LNCaP clone FGC (cell line): ENCODE measurements around the gene RELL2.

ENCODE experiments used
- DNase-seq: peaks from one replicate; pipeline ENCODE4 v3.0.0-alpha.2; 2011; ENCODE audit warnings: low read depth
- H3K4me3 ChIP-seq: 2 replicates; pipeline ENCODE4 v1.5.1; 2011; ENCODE audit warnings: mild to moderate bottlenecking, low read depth, low read length, control low read depth
- CTCF ChIP-seq: IDR thresholded peaks from 2 replicates; pipeline ENCODE4 v1.5.1; 2012; ENCODE audit warnings: mild to moderate bottlenecking; ENCODE audit not compliant: control insufficient read depth, insufficient read depth; ENCODE audit errors: extremely low read depth

RELL2 gene

GRCh38 chr5:141655020-141655419 lies 18.2 kb downstream of the RELL2 start:
- no peak for TF ChIP-seq CTCF
- no peak overlapping the region for H3K4me3 ChIP-seq
- no peak for DNase-seq

DNA sequence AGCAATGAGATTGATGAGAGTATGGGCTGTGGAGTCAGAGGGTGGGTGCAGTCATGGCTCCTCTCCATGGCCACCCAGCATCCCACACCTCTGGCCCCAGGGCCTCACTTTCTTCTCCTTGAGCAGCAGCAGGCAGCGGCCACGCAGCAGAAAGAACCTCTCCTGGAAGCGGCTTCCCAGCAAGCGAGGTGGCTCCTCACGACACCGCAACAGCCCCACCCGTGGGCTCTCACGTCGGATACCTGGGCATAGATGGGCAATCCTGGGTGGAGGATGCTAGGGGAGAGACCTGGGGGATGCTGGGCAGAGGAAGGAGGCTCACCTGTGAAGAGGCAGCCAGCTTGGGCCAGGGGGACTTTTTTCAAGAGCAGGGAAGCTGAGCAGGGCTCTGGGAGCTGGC lies 19.6 kb downstream of the RELL2 start:
- TF ChIP-seq CTCF, result no peak
- DNase-seq, result no peak
- H3K4me3 ChIP-seq, result no peak overlapping the region

GRCh38 chr5:141657404-141657803 lies 20.6 kb downstream of the RELL2 start:
- no peak overlapping the region for H3K4me3 ChIP-seq
- no peak for TF ChIP-seq CTCF
- DNase-seq, result no peak

DNA sequence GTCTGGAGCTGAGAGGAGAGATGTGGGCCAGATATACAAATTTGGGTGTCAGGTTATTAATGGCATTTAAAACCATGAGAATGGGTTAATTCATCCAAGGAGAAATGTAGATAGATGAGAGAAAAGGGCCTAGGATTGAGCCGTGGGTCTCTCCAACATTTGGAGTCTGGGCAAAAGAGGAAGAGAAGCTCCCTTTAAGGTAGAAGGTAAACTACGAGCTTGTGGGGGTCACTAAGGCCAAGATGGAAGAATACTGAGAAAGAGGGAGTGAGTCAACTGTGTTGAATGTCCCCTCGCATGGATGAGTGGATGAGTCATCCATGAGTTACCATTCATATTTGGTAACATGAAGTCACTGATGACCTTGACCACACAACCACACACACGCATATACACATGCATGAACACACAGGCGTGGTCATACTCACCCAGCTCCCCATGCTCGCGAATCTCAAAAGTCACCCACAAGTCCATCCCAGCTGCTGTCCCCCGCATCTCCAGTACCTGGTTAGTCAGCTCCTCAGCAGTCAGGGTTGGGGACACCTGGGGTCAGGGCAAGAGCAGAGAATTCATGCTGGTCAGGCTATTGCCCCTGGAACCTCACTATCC lies 21.2 kb downstream of the RELL2 start:
- no peak for DNase-seq
- TF ChIP-seq CTCF, result no peak
- no peak overlapping the region for H3K4me3 ChIP-seq

DNA sequence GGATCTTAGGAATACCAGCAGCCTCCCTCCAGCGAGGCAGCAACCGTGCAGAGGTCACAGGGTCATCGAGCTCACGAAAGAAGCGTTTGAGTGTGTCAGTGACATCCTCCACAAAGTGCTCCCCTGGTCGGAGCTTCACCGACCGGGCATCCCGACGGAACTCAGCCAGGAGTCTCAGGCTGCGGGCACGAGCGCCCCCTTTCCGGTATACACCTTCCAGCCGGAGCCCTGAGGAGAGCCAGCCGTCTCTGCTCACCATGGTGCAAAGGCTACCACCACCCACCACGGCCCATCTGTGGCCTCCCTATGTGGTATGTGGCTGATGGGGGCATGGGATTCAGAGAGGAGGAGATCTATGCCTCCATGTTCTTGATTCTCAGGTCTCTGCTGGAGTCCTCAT lies 25.2 kb downstream of the RELL2 start:
- H3K4me3 ChIP-seq, result no peak overlapping the region
- TF ChIP-seq CTCF, result no peak
- DNase-seq, result no peak

- no peak for DNase-seq
- H3K4me3 ChIP-seq, result no peak overlapping the region
- TF ChIP-seq CTCF, result no peak
These were observed 26.7 kb downstream of the RELL2 start for GRCh38 chr5:141663506-141663905.

GRCh38 chr5:141664733-141665461 lies 28.1 kb downstream of the RELL2 start:
- H3K4me3 ChIP-seq, result no peak overlapping the region
- TF ChIP-seq CTCF, result peak; percentile 87
- peak; percentile 43 for DNase-seq
